ENCODE measurements around the gene ZSCAN12. TPM values are rescaled to one million over a fixed set of nuclear protein-coding genes. Genes with fewer than 3 reads are reported as not detected.

The ZSCAN12 gene
- total and polyA plus RNA-seq, 10 of the 15 experiments (the other 5 are each of a cell fraction or from before 2014, with no cell fraction given), result 1.2 to 12.2 (median 7.4) TPM

DNA sequence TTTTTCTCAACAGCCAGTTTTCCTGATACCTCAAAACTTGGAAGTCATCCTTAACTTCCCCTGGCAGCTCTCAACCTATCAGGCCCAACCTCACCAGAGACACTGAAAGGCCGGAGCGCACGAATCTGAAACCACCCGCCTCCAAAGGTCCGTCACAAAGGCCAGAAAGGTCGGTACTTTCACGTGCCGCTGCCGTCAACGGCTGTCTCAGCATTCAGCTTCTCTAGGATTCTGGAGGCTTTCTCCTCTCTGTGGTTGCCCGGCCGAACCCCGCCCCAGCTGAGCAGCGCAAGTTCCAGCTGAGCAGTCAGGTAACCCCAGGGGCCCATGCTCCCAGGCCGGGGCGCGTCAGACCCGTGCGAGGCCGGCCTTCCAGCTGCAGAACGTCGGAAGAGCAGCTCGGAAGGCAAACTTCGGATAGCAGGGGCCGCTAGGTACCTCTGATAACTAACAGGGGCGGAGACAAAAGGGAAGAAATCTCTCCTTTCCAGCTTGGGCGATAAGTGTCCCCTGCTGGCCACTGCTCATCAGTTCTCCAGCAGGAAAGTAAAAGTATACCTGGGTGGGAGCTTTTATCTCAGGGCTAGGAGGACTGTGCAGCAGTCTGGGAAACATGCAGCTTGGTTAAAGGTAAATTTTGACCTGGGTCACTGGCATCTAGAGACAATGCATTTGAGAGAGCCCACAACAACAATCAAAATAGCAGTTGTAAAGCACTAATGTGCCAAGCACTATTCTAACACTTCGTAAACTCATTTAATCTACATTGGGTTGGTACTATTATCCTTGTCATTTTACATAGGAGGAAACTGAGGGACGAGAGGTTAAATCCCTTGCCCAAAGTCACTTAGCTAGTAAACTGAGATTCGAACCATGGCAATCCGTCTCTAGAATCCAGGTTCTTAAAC, 16.1 kb downstream of the ZSCAN12 start (continued):
- TF ChIP-seq TBL1XR1 (IDR thresholded peaks at IDR 0.05; ENCODE audit: low read depth, low read length) (peak; percentile 19; the same call in 1 of the 2 replicates), IKZF2 (IDR thresholded peaks at IDR 0.05) (peak; percentile 63 to 75), ZBTB40 (IDR thresholded peaks at IDR 0.05; ENCODE audit: borderline replicate concordance) (peak; percentile 61; the same call in 1 of the 2 replicates), ATF7 (IDR thresholded peaks at IDR 0.05; ENCODE audit: low read depth) (no peak), EZH2 (IDR thresholded peaks at IDR 0.05; ENCODE audit: borderline replicate concordance, control insufficient read depth, low read depth, low read length) (no peak), ZNF622 (IDR thresholded peaks at IDR 0.05) (no peak), BCLAF1 (IDR thresholded peaks at IDR 0.05) (no peak), SUZ12 (IDR thresholded peaks at IDR 0.05; ENCODE audit: unreplicated experiment) (no peak), CHD1 (IDR thresholded peaks at IDR 0.05; ENCODE audit: low read depth, low read length) (0 out of 2 replicates have a peak, but pooled peaks have one; percentile 44), SREBF2 (IDR thresholded peaks at IDR 0.05; ENCODE audit: low read length) (no peak), SIX5 (IDR thresholded peaks at IDR 0.05; ENCODE audit: low read depth, low read length, severe bottlenecking) (no peak), PKNOX1 (IDR thresholded peaks at IDR 0.05) (peak; percentile 50; the same call in 1 of the 2 replicates)
- TF ChIP-seq, protein P1, sequence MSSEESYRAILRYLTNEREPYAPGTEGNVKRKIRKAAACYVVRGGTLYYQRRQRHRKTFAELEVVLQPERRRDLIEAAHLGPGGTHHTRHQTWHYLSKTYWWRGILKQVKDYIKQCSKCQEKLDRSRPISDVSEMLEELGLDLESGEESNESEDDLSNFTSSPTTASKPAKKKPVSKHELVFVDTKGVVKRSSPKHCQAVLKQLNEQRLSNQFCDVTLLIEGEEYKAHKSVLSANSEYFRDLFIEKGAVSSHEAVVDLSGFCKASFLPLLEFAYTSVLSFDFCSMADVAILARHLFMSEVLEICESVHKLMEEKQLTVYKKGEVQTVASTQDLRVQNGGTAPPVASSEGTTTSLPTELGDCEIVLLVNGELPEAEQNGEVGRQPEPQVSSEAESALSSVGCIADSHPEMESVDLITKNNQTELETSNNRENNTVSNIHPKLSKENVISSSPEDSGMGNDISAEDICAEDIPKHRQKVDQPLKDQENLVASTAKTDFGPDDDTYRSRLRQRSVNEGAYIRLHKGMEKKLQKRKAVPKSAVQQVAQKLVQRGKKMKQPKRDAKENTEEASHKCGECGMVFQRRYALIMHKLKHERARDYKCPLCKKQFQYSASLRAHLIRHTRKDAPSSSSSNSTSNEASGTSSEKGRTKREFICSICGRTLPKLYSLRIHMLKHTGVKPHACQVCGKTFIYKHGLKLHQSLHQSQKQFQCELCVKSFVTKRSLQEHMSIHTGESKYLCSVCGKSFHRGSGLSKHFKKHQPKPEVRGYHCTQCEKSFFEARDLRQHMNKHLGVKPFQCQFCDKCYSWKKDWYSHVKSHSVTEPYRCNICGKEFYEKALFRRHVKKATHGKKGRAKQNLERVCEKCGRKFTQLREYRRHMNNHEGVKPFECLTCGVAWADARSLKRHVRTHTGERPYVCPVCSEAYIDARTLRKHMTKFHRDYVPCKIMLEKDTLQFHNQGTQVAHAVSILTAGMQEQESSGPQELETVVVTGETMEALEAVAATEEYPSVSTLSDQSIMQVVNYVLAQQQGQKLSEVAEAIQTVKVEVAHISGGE (CRISPR knock-in tag; IDR thresholded peaks at IDR 0.05), result no peak

Data from GM12878 (cell line).